ENCODE data around the gene COBL.
A peak's percentile ranks its signal among the peaks of the same experiment; 100 is the strongest.

The COBL gene

DNA sequence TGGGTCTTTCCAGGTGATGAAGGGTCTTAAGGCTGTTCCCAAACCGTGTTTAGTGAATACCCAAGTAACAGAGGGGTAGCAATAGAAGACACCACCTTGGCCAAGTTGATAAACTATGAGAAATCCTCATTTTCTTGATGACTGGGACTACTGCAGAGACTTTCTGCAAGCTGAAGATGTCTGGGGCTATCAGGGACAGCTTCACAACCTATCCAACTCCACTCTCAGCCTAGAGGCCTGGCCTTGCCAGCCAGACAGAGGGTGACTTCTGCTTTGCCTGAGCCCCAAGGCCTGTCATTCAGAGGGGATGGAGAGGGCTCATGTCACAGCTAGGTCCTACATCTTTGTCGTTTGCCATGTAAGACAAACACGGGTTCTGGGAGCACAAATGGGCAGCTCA, 278.0 kb downstream of the COBL start:
- DNase-seq, result no peak

DNA sequence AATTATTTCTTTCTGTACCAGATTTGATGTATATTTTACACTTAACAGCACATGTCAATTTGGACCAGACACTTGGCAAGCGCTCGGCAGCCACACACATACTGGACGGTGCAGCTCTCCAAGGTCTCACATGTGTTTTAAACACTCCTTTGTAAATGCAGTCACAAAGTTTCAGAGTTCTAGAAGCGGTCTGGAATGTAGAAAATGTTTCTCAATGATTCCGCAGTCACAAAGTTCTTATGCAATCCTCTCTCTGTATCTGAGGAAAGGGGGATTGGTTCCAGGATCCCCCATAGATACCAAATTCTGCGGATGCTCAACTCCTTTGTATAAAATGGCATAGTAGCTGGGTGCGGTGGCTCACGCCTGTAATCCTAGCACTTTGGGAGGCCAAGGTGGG, 280.9 kb downstream of the COBL start:
- DNase-seq, result no peak

DNA sequence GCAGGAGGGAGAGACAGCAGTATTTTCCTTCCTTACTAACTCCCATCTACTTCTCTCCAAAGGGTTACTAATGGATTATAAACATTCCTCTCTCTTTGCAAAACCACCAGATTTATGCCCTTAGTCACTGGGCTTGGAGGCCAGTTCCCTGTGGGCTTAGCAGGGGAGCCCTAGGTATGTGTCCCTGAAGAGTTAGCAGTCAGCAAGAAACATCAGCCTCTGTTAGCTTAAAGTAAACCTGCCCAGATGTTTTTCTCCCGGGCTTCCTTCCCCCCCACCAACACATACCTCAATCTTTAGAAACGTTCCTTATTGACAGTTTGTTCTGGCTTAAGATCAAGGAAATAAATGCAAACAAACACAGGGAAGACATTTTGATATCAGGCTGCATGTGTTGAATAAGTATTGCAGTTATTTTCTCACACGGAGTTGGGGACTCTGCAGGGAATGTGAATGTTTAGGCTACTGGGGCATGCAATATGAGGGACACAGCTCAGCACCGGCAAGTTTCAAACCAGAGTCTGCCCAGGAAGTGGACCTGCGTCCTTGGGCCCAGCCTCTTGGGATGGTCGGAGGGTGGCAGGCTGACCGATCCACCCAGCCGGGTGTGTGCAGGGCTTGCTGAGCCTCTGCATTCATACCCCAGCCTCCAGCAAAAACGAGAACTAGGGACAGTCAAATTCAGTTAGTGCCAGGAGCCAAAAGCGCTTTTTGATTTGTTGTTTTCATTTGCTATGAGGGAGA, 281.9 kb downstream of the COBL start:
- DNase-seq, result no peak

DNA sequence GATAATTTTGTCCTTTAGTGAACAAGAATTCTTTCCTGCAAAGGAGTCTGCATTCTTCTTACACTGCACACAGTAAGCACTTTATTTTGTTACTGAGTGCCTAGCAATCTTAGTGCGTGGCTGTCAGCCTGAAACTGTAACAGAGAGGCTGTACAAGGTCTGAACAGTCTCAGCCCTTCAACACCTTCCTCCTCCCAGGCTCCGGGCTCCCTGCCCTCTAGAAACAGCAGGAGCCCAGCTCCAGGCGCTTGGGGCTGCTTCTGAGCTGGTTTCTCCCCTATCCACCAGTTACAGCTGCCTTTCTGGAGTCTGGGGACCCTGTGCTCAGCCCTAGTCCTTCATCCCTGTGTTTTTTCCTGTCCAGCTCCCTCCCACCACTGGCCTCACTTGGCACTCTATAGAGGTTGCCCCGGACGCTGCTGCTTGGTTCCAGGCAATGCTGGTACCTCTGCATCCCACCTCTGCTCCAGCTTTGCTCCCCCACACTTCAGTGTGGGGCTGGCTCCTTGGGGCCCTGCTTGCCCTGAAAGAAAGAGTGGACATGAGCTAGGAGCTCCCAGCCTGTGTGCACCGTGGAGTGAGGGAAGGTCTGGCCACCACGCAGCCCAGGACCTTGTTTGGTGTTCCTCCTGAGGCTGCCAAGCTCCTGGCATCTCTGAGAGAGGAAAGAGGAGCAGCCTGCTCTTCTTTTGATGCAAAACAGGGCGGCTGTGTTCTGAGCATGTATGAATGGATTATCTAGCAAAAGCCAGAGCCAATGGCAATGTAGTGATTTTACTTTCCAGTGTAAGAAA, 282.7 kb downstream of the COBL start:
- peak; percentile 7 to 13 for DNase-seq

DNA sequence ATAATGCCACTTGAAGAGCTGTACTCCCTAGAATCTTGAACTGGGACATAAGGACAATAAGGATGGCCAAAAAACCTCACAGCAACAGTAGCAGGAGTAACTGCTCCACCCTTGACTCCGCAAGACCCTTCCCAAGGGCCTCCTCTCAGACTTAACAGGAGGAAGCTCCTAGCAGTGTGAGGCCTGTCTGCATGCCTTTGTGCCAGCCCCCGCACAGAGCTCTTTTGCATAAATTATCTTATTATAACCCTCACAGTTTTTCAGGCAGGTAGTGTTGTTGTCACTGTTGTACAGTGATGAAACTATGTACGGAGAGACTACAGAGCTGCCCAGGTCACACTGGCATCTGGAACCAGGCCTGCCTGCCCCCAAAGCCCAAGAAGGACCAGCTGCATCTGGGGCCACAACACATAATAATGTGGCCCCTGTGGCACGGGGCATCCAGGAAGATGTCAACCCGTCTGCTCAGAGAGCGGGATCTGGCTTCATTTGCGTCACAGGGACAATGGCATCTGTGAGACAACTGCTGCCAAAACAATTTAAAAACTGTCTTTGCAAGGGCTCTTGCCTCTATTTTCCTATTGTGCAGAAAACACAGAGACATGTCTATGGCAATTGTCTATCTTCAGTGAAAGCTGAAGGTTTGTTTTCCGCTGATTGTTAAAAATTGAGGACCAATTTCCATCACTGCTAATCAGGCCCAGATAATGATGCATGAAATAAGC, 284.7 kb downstream of the COBL start:
- peak; percentile 18 to 32 for DNase-seq

DNA sequence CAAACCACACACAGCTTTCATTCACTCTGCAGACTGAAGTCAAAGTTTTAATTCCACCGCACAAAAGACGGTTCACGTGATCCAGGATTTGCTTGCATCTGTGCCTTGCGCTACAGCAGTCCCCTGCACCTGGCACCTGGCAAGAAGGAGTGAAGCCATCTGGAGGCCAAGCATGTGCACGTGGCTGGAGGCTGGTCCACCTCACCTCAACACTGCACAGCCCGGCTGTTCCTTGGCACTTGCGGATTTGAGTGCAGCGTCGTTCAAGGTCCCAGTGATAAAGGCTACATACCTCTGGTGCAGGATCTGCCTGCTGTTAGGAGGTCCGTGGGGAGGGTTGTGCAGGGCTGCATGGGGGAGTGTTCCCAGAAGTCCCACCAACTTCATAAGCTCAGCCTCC, 285.4 kb downstream of the COBL start:
- DNase-seq, result no peak

DNA sequence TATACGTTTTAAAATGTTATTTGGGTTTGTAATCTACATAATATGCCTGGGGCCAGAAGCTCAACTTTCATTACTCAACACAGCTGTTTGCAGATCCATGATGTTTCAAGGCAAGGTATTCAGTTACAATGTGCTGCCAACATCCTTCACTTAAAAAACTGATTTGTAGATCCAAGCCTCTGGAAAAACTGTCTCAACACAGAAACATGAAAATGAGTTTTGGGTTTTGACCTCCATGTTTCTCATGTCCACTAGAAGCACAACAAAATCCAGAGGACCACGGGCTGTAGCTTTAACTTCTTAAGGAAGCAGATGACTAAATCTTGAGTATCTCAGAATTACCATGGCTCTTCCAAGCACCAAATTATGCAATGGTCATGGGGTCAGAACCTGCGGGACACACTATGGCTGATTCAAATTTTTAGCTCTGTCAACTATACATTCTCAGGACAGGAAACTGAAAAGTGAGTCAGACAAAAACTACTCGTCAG, 286.9 kb downstream of the COBL start:
- DNase-seq, result no peak

DNA sequence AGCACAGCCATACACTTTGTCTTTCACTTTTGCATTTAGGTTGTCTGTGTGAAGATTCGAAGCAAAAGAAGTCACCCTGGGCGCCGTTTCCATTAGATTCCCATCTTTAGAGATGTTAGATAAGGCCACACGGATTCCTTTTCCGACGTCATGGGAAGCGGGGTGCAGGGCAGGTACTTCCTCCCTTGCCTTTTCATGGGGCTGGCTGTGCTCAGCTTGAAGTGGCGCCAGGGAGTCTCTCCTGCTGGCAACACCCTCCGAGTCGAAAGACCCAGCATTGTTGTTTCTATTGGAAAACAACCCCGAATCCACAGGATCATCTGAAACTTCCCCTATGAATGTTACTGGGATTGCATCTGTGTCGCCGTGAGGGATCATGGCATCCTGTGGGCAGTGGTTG, 287.5 kb downstream of the COBL start:
- no peak for DNase-seq

DNA sequence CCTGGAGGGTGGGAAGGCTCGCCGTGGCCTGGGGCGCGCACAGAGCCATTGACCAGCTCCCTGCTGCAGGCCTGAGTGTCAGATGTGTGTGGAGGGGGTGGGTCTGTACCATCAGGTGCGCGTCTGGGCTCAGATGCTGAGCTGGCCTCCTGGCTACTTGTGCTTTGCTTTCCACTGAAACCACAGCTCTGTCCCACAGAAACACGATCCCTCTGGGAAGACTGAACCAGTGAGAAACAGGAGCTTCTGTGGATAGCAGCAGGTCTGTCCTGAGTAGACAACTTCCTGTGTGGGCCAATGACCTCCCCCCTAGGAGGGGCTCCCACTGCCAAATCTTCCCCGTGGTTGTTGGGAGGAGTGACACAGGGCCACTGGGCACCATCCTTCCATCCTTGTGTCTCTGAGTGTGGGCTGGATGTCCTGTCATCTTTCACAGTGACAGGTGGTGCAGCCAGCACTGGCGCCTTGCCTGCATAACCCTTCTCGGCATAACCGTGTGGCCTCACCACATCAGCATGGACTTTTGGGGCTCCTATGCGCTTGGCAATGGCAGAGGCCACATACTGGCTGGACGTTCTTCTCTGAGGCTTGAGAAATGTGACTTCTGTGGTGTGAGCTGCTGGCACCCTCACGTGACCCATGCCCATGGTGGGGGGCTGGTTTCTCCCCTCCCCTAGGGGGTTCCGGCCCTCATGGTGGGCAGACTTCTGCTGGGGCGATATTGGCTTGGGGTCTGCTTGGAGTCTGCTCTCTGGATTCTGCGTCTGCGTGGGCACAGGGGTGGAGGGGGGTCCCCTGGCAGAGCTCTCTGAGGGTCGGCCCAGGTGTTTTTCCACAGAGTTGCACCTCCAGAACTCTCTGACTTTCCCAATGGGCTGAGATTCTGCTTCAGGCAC, 288.4 kb downstream of the COBL start:
- DNase-seq, result no peak

DNA sequence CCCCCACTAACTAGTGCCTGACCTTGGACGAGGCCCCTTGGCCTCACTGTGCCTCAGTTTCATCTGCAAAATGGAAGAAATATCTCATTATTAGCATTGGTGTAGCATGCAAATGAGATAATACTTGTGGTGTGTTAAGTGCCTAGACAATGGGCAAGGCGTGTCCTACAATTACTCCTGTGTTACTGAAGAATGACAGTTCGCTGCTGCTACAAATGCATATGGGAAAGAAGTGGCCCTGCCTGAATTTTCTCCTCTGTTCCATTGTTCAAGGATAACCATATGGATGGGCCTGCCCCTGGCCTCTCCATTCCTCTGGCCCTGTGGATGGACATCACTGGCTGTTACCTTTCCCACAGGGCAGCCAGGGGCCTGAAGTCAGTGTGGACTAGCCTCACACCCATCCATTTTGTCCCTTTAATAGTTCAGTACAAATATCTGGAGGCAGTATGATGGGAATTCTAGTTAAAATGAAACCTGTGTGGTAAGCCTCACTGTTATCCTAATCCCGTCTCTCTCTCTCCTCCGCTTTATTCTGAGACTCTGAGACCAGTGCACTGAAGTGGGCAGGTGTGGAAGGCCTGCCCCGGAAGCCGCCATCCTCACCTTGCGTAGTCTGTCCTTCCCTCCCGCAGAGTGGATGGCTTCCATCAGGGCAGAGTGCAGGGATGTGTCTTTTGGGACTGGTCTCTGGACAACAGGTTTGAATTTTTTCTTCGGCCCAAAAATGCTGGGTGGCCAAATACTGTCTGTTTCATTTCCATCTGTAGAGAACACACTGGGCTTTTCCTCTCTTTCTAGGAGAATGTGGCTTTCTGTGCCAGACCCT, 289.3 kb downstream of the COBL start:
- no peak for DNase-seq

DNA sequence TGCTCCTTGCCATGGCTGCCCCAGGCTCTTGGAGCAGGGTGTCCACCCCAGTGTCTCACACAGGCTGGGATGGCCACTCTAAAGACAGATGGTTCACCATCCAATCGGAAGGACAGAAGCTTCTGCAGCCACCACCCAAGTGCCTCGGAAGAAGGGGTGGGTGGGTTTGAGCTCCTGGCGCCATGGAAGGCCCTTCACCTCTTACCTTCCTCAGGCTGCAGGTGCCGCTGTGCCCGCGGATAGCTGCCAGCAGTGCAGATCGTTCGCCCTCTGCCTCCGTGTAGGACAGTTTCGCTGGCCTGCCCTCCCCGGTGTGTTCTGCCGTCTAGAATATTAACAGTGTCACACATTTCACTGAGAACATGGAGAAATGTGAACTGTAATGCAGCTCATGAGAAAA, 290.3 kb downstream of the COBL start:
- no peak for DNase-seq

DNA sequence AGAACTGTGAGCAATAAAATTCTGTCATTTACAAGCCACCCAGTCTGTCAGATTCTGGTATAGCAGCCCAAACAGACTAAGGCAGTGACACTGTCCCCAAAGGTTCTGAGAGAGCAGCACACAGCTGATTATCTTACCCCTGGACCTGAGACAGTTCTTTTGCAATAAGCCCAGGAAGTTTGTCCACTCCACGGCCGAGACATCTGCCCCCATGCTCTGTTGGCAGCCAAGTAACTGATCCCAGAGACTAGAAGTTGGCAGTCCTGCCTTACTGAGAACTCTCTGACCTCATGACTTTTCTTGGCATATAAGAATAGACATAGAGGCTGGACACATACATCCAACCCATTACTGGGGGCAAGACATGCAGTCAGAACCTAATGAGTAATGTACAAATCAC, 290.9 kb downstream of the COBL start:
- no peak for DNase-seq

DNA sequence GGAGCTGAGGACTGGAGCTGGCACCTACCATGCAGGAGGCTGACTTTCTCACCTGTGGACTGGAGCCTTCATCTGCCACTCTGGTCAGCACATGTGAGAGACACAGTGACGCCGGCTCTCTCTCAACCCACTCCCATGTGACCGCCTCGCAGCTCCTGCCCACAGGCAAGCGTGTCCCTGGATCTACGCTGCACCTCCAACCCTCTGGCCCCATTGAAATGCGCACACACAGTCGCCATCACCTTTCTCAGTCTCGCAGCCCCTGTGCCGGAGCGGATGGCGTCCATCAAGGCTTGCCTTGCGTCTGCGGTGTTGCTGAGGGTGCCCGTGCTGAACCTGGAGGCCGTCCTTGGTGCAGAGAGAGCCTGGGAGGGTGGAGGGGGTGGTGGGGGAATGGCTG, 291.7 kb downstream of the COBL start:
- DNase-seq, result no peak

DNA sequence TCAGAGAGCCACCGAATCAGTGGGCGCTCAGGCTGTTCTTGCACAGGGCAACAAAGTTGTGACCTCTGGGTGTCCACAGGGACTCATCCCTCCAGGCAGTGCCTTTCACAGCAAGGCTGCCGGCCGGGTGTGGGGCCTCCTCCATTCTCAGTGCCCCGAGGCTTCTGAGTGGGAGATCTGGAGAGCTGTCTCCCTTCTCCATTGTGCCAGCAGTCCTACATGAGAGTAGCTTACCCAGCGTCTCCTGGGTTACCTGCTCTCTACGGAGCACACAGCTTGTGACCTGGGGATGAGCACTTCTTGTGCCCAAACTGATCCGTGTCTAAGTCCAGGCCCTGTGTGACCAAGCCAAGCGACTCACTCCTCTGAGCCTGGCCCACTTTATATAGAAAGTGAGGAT, 293.1 kb downstream of the COBL start:
- DNase-seq, result no peak

DNA sequence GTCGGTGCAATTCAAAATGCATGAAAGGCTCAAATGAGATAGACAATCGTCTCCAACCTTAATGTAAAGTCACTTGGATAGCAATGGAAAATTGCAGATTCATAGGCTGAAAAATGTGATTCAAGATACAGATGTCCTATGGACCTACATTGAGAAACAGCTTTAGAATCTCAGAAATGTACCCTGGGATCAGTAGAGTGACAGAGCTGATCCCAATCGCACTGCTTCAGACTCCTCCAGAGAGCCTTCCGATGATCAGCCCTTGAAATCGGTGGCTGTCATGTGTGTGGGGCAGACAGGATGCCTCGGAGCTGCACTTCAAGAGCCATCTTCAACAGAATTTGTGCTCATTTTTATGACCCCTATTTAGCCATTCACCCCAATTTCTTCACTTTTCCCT, 293.8 kb downstream of the COBL start:
- no peak for DNase-seq

DNA sequence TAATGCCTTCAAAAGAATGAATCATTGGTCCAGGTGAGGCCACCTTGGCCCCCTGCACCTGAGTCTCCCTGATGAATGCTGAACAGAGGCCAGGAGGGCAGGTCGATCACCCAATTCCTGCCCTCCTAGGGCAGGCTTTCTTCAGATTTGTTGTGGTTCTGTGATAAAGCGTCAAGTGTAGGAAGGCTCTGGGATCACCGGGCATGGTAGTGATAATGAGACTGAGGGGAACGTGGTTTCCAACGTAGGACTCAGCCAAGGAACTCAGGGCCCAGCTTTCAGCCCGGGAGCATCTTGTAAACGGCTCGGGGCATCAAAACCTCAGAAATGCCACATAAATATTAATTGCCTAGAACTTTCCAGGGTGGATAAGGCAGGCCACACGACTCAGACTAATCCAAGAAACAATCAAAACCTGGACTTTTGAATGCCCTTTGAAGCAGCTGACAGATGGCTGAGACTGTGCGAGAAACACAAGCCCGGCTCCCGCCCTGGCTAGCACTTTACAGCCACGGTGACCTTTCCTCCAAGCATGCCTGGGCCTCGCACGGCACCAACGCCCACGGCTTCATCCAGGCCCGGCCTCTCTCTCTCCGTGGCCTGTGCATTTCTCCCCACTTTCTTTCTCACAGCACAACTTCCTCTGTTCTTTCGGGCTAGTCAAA, 294.6 kb downstream of the COBL start:
- DNase-seq, result no peak

DNA sequence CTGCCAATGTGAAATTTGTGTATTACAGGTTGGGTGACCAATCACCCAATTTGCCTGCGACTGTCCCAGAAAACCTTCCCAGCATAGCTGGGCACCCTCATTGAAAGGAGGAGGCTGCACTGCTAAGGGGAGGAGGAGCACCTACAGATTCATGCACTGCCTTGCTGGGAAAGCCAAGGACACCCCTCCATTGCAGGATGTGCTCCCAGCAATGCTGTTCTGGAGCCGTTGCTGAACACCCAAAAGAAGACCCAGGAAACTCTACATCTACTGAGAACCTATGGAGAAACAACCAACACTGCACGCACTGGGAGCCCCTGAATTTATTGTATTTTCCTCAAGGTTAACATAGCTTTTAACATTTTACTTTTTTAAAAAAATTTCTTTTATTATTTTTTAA, 295.7 kb downstream of the COBL start:
- DNase-seq, result no peak

DNA sequence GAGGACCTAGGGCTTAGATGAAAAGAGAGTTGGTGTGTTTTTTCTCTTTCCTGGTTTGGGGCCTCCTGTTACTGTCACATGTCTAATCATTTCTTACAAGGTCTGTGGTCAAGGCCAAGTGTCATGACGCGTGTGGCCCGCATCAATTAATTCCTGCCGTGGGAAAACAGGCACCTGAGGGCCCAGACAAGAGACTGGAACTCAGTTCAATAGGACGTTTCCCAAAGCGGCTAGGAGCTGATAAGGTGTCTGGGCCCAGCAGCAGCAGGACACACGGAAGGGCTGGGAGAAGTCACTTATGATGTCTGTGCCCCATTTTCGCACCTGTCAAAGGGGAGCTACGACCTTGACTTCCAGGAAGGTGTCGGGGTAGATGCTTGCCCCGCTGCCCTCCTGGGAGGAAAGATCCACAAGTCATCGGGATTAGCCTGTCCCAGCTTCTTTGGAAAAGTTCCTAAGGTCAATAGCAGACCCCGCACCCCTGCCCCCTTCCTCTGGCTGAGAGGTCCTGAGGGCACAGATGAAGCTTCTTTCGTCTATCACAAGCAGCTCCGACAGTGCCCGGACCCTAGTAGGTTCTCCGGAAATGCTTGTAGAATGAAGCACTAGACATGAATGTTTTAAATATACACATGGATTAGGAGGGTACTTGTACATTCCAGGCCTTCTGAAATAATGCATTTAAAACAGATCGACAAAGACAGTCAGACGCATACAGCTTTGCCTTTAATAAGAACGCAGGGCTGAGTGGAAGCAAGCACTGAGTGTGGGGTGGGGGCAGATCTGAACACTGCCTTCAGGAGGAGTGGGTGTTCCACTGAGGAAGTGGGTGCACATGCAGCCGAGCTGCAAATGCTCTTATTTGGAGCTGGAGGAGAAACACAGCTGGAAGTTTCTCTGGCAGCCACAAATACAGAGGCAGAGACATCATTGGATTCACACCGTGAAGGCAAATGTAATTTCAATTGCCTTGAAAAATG, 296.4 kb downstream of the COBL start:
- DNase-seq, result no peak

DNA sequence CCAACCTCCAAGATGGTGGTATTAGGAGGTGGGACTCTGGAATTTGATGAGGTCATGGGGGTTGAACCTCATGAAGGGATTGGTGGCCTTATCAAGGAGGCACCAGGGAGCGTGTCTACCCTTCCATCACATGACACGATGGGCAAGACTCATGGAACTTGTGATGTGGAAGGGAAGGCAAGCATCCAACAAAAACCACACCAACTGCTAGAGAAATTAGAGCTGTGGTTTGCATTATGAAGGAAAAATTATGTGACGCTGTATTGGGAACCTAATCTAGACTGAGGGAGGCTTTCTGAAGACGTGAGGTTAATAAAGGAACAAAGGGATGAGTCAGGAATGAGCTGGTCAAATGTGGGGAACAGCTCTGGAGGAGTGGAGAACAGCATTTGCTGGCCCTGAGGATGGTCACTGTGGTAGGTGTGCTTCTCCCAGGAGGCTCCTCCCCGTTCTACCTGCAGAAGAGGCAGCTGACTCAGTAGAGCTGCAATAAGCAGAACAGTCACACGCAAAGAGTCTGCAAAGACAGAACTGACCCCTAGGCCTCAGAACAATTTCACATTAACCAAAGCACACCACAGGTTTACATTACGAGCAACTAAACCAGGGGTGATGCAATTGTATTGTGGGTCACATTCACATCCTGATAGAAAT, 297.3 kb downstream of the COBL start:
- DNase-seq, result no peak

All from hippocampal formation (tissue), 2 donors.